GM12875 (cell line): ENCODE data around the gene RUNX2.

Experiments used
- H3K4me3 ChIP-seq: one replicate; pipeline ENCODE4 v1.5.1; 2011; ENCODE audit warnings: low read depth, low read length, control low read depth
- CTCF ChIP-seq: IDR thresholded peaks from 2 replicates; pipeline ENCODE4 v1.5.1; 2011; ENCODE audit warnings: low read depth, mild to moderate bottlenecking, control low read depth, inconsistent platforms, low read length, moderate library complexity, borderline replicate concordance; ENCODE audit not compliant: insufficient read depth

The RUNX2 gene

GRCh38 chr6:45688180-45688579, 360.1 kb downstream of the RUNX2 start:
- no peak for TF ChIP-seq CTCF

GRCh38 chr6:45689926-45690615, 361.9 kb downstream of the RUNX2 start:
- TF ChIP-seq CTCF, result no peak
- no peak overlapping the region for H3K4me3 ChIP-seq

More at GRCh38 chr6:45688180-45688579, 360.1 kb downstream of the RUNX2 start:
- H3K4me3 ChIP-seq, result no peak overlapping the region

- no peak overlapping the region for H3K4me3 ChIP-seq
- no peak for TF ChIP-seq CTCF
Measured at GRCh38 chr6:45690846-45691245, 362.7 kb downstream of the RUNX2 start.

- H3K4me3 ChIP-seq, result no peak overlapping the region
- TF ChIP-seq CTCF, result no peak
Measured at GRCh38 chr6:45691426-45691825, 363.3 kb downstream of the RUNX2 start.

GRCh38 chr6:45692021-45692420, 363.9 kb downstream of the RUNX2 start:
- no peak overlapping the region for H3K4me3 ChIP-seq
- TF ChIP-seq CTCF, result no peak

- no peak for TF ChIP-seq CTCF
- H3K4me3 ChIP-seq, result no peak overlapping the region
Measured at GRCh38 chr6:45696738-45697137, 368.6 kb downstream of the RUNX2 start.

- TF ChIP-seq CTCF, result no peak
- H3K4me3 ChIP-seq, result no peak overlapping the region
Measured at GRCh38 chr6:45697605-45698004, 369.5 kb downstream of the RUNX2 start.
